ENCODE data around the gene PLEKHA3. TPM values are rescaled to one million over a fixed set of nuclear protein-coding genes. Genes with fewer than 3 reads are reported as not detected.

Gene PLEKHA3
- total RNA-seq, 1 experiment from 2014 or later: 26.8 TPM

DNA sequence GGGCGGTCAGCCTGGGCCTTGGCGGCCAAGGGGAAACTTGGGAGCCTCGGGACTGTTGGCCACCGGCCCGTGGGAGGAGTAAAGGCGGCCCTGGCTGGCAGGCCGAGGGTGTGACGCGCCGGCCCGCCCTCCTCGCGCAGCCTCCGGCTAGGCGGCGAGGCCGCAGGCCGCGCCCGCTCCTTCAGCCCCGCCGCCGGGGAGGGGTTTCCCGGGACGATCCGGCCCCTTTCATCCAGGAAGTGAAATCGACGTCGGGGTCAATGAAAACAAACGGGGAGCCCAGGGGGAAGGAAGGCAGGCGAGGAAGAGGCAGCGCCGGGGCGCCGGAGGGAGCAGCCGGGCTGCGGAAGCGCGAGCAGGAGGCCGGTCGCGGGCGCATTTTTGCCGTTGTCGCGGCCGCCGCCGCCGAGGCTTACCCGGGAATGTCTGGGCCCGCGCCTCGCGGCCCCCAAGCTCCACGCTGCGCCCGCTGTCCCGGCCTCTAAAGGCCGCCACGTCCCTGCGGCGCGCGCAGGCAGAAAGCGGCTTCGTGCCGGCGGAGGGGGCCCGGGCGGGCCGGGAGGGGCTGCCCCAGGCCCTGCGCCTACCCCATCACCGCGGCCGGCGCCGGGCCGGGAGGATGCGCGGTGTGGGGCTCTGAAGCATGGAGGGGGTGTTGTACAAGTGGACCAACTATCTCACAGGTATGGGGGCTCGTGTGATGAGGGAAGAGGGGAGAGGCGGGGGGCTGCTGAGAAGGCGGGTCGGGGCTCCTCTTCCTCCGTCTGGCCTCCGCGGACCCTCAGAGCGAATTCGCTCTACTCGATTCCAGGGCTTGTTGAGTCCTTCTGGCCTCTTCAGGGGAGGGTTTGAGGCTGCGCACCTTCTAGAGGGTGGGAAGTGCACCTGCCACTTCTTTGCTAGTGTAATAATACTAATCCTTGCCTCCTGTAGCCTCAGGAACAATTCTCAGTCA, at the start of gene PLEKHA3 (continued):
- TF ChIP-seq, protein P1, sequence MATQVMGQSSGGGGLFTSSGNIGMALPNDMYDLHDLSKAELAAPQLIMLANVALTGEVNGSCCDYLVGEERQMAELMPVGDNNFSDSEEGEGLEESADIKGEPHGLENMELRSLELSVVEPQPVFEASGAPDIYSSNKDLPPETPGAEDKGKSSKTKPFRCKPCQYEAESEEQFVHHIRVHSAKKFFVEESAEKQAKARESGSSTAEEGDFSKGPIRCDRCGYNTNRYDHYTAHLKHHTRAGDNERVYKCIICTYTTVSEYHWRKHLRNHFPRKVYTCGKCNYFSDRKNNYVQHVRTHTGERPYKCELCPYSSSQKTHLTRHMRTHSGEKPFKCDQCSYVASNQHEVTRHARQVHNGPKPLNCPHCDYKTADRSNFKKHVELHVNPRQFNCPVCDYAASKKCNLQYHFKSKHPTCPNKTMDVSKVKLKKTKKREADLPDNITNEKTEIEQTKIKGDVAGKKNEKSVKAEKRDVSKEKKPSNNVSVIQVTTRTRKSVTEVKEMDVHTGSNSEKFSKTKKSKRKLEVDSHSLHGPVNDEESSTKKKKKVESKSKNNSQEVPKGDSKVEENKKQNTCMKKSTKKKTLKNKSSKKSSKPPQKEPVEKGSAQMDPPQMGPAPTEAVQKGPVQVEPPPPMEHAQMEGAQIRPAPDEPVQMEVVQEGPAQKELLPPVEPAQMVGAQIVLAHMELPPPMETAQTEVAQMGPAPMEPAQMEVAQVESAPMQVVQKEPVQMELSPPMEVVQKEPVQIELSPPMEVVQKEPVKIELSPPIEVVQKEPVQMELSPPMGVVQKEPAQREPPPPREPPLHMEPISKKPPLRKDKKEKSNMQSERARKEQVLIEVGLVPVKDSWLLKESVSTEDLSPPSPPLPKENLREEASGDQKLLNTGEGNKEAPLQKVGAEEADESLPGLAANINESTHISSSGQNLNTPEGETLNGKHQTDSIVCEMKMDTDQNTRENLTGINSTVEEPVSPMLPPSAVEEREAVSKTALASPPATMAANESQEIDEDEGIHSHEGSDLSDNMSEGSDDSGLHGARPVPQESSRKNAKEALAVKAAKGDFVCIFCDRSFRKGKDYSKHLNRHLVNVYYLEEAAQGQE (IDR thresholded peaks at IDR 0.05; ENCODE audit: low read depth): no peak

DNA sequence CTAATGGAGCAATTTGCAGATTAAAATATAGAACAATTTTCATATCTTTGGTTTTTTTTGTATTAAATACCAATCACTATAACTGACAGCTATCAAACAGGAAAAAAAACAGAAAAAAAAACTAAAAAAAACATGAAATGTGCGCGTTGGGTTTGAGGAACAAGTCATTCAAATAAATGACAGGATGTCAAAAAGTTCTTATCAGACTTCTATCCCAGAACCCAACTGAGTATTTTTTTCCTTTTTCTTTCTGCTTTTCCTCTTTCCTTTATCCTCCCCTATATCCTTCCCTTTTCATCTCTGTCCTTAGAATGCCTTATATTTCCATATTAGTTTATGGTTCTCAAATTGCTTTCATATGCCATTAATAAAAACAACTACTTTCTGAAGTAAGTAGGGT, 43.6 kb upstream of the PLEKHA3 start:
- CTCF ChIA-PET: no interaction called here
- Histone ChIP-seq H3K79me2 (ENCODE audit: insufficient read depth, low read length) (no peaks in the 10 kb centered on the region), H3K36me3 (ENCODE audit: control insufficient read depth in 1 of 2, insufficient read depth in 2 of 2, low read length in 2 of 2) (peaks cover 40 to 52% of the 10 kb centered on the region in 2 experiments), H4K20me1 (ENCODE audit: insufficient read depth) (no peaks in the 10 kb centered on the region), H3K9me2 (ENCODE audit: insufficient read depth) (no peaks in the 10 kb centered on the region), H3K27me3 (ENCODE audit: insufficient read depth, low read length) (no peaks in the 10 kb centered on the region), H3K9me3 (ENCODE audit: control insufficient read depth in 1 of 2, insufficient read depth in 1 of 2, low read depth in 1 of 2, low read length in 2 of 2) (no peaks in the 10 kb centered on the region), H3K4me2 (ENCODE audit: low read length) (no peak overlapping the region), H3K4me3 (replicated peaks in 1 of 2; ENCODE audit: low read depth in 1 of 2, low read length in 2 of 2) (no peak overlapping the region), H3K4me1 (ENCODE audit: control insufficient read depth in 1 of 2, insufficient read depth in 2 of 2, low read length in 2 of 2) (peaks cover 13 to 23% of the 10 kb centered on the region in 2 experiments), H2AFZ (ENCODE audit: low read depth, low read length, poor library complexity, severe bottlenecking) (no peak overlapping the region), H3K9ac (ENCODE audit: low read length) (no peak overlapping the region), H3K27ac (ENCODE audit: low read depth, low read length) (no peak overlapping the region)
- ATAC-seq: no peak
- intact Hi-C loops (cut with micrococcal nuclease): no loop called here
- TF ChIP-seq, protein P2, sequence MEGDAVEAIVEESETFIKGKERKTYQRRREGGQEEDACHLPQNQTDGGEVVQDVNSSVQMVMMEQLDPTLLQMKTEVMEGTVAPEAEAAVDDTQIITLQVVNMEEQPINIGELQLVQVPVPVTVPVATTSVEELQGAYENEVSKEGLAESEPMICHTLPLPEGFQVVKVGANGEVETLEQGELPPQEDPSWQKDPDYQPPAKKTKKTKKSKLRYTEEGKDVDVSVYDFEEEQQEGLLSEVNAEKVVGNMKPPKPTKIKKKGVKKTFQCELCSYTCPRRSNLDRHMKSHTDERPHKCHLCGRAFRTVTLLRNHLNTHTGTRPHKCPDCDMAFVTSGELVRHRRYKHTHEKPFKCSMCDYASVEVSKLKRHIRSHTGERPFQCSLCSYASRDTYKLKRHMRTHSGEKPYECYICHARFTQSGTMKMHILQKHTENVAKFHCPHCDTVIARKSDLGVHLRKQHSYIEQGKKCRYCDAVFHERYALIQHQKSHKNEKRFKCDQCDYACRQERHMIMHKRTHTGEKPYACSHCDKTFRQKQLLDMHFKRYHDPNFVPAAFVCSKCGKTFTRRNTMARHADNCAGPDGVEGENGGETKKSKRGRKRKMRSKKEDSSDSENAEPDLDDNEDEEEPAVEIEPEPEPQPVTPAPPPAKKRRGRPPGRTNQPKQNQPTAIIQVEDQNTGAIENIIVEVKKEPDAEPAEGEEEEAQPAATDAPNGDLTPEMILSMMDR (IDR thresholded peaks at IDR 0.05 in 2 of 3, conservative IDR thresholded peaks at IDR 0.05 in 1 of 3; ENCODE audit: borderline replicate concordance in 1 of 3, insufficient read depth in 1 of 3, low read depth in 2 of 3, low read length in 2 of 3): no peak
- RAD21 ChIA-PET (ENCODE audit: low non-redundant PET in 1 of 2, low total read pairs in 2 of 2, uncharacterized antibody in 2 of 2, unreplicated experiment in 2 of 2): no interaction called here
- BruUV-seq (replicated peaks): no TSS peak
- POLR2A ChIA-PET: no interaction called here
- DNase-seq (ENCODE audit: low read depth, low spot score): no peak
